Stimulated activated CD8-positive, alpha-beta memory T cell treated with anti-CD3 and anti-CD28 coated beads, Interleukin-4, amount 100 ng/mL, for 24 hours (primary cell): ENCODE results near the gene TJAP1.
"Not testable (repeated sequence)": the region's sequence is repeated elsewhere in the genome, so short reads cannot be mapped to it uniquely, and the experiment has no call there.

ENCODE experiments used
- DNase-seq: peaks from one replicate; pipeline ENCODE4 v3.0.0-alpha.2; 2020; ENCODE audit warnings: low read depth

TJAP1 gene

DNA sequence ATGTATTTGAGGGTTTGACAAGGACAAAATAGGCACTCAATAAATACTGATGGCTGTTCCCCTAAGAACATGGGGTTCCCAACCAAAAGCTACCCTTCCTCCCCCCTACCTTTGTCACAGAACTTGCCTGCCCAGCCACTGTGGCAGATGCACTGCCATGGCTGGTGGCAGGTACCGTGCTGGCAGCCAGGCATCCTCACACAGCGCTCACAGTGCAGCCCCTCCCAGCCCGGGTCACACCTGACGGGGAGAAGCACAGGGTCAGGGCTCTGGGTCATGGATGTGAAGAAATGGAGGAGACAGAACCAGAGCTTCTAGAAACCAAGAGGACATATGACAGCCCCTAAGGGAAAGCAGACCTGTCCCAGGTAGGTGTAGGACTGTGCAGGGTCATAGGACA lies 24.5 kb upstream of the TJAP1 start:
- no peak for DNase-seq

DNA sequence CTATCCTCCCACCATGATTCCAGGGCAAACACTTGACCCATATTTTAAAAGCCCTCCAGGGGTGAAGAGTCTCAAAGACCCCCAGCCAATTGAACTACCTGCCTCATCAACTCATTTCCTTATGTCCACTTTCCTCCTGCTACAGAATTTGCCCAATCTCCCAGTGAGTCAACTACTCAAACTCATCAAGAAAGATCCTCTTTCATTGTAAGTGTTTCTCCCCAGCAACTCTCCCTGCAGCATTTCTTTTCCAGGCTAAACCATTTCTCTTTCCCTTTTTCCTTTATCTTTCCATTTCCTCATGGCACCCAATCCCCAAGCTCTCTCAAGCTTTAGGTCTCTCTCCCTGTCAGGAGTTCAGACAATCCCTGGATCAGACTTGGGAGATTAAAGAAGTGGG lies 23.5 kb upstream of the TJAP1 start:
- no peak for DNase-seq

DNA sequence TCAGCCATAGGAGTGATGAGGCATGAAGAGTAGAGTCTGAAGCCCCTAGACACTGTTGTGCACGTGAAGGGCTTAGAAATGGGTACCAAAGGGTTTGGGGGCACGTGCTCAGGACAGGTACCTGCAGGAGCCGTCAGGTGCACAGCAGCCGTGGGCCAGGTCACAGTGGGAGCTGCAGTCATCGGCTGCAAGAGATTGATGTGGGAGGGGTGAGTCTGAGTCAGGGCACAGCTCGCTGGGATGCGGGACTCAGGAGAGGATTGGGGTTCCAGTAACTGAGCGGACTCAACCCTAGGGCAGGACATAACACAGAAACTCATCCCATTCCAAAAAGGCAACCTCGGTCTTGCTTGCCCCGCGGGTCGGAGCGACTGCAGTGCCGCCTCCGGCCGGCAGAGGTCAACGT lies 23.1 kb upstream of the TJAP1 start:
- no peak for DNase-seq

DNA sequence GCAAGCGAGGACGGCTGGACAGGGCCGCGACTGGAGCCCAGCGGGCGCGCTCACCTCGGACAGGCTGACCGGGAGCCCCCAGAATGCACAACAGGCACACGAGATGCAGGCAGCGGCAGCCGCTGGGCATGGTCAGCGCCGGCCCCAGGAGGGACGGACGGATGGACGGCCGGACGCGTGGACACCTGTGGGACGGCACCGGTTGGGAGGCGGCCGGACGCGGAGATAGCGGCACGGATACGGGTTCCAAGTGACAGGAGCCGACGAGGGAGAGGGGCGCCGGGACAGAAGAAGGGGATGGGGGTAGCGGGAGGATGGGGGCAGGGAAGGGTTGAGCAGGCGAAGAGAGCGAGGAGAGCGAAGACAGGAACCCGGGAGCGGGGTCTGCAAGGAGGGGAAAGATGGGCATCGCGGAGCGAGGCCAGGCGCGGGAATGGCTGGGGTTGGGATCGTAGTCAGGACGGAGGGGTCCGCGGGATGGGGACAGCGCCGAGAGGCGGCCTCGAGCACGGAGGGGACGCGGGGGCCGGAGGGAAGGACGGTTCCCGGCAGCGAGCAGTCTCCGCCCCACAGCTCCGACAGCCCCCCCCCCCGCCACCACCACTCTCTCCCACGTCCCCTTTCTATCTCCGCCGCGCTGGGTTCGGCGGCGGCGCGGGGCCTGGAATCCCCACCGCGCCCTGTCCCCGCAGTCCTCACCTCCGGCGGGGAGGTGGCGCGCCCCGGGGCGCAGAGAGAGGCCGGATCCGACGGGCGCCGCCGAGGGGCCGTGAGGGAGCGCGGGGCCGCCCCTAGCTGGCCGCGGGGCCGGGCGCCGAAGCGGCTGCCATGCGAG lies 22.5 kb upstream of the TJAP1 start:
- peak; percentile 61 for DNase-seq

DNA sequence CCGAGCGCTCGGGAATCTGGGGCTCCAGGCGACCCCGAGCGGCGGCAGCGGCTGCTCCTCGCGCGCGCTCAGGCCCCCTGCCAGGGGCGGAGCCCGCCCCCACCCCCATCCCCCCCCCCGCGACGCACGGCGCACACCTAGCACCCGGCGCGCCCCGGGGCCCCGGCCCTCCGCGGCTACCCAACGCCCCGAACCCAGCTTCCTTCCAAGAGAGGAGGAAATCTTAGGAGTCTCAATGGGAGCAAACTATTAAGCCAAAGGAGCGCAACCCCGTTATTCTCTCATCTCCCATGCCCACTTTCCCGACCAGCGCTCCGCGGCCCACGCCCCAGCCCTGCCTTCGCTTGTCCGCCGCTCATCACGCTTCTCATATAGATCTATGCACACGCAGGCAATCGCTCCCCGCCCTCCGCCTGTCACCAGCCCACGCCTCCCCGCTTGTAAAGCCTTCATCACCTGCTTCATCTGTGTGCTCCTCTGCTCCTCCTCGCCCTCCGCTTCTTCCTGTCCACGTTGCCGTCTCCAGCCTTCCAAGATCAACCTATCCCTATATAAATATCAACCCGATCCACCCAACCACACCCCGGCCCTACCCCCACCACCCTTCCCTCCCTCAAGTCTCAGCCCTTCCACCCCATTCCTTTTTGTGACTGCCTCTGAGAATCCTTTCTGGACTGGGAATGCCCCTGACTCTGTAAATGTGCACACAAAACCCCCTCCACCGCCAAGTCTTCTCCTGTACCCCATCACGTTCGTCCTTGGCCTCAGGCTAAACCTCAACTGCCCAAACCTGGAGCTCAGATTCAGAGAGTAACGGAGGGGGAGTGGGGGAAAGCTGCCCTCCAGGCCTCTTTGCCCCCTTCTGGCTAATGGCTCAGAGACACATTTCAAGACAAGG lies 21.6 kb upstream of the TJAP1 start, which contains the start of gene DLK2:
DLK2 (minus strand) TSS at position 18 of the 898 bp plus-strand sequence. CDS start 723 bp downstream, outside the sequence.
- peak; percentile 32 for DNase-seq

DNA sequence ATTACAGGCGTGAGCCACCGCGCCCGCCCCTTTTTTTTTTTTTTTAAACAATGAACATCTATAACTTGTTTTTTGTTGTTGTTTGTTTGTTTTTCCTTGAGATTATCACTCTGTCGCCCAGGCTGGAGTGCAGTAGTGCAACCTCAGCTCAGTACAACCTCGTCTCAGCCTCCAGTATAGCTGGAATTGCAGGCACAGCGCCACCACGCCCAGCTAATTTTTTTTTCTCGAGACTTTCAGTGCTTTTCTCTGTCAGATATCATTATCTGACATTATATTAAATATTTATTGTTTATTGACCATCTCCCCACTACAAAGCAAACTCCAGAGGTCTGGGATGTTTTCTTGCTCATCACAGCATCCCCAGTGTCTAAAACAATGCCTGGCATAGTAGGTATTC lies 19.7 kb upstream of the TJAP1 start:
- DNase-seq, result no peak

DNA sequence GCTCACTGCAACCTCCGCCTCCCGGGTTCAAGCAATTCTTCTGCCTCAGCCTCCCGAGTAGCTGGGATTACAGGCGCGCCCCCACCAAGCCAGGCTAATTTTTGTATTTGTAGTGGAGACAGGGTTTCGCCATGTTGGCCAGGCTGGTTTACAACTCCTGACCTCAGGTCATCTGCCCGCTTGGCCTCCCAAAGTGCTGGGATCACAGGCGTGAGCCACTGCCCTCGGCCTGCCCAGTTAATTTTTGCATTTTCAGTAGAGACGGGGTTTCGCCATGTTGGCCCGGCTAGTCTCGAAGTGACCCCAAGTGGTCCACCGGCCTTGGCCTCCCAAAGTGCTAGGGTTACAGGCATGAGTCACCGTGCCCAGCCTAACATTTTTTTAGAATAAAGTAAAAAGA lies 19.2 kb upstream of the TJAP1 start:
- DNase-seq, result not testable (repeated sequence)

DNA sequence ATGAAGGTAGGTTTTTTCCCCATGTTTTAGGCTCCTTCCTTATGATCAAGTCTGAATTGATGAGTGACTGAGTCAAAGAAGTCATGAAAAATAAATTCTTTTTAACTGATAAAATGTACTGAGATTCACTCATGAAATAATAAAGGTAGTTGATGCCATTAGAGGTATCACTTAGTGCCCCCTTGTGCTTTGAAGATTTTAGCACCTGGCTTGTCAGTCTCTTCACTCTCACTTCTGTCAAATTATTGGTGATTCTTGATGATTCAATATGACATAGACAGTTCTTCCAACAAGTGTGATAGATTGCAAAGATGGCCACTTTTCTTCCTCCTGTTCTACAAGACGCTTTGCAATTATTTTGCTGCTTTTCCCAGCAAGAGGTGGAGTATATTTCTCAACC lies 17.8 kb upstream of the TJAP1 start:
- no peak for DNase-seq

DNA sequence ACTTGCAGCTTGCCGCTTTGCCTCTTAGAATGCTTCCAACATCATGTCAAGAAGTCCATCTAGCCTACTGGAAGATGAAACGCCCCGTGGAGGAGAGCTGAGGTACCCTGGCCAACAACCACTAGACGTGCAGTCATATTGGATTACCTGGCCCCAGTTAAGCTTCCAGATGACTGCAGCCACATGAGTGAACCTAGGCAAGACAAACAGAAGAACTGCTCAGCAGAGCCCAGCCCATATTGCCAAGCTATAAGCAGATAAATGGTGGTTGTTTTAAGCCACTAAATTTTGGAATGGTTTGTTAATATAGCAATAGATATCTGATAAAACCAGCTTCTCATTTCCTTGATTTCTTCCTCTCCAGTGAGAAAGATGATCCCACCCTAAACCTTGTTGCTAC lies 17.3 kb upstream of the TJAP1 start:
- no peak for DNase-seq

DNA sequence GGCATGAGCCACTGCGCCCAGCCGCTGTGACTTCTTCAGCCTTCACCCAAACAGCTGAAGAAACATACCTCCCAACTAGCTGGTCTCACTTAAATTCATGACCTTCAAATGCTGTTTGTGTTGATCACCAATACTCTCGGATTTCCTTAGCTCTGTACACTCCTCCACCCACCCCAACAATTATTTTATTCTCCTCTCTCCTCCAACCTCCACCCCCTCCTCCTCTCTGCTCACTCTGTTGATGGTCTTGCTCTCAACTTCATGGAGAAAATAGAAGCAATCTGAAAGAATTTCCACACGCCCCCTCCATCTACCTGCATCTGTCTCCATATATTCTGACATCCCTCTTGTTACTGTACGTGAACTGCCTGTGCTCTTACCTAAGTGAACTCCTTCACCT lies 15.4 kb upstream of the TJAP1 start:
- DNase-seq, result no peak

DNA sequence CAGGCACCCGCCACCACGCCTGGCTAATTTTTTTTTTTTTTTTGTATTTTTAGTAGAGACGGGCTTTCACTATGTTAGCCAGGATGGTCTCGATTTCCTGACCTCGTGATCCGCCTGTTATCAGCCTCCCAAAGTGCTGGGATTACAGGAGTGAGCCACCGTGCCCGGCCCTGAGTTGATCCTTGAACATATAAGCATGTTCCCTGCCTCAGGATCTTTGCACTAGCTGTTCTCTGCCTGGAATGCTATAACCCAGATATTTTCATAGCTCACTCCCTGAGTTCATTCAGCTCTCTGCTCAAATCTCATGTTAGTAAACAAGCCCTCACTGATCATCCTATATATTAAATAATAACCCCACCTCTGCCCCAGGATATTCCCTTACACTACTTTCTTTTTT lies 13.0 kb upstream of the TJAP1 start:
- DNase-seq, result no peak

DNA sequence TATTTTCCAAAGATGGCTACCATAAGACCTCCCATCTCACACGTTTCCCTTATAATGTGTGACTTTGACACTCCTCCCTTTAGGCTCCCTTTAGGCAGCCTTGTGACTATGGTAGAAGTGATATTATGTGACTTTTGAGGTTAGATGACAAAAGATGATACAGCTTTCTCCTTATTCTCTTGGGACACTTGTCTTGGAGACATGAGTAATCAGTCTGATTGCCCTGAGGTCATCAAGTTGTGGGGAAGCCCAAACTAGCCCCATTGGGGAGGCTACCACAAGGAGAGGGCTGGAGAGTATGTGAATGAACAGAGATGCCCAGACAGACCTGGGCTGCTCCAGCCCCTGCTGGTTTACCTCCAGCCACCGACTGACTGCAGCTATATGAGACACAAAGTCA lies 11.4 kb upstream of the TJAP1 start:
- DNase-seq, result no peak

DNA sequence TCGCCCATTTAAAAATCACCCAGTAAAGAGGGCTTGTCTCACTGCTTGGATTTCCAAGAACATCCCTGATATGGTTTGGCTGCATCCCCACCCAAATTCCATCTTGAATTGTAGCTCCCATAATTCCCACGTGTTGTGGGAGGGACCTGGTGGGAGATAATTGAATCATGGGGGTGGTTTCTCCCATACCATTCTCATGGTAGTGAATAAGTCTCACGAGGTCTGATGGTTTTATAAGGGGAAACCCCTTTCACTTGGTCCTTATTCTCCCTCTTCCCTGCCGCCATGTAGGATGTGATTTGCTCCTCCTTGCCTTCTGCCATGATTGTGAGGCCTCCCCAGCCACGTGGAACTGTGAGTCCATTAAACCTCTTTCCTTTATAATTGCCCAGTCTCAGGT lies 10.1 kb upstream of the TJAP1 start:
- not testable (repeated sequence) for DNase-seq

DNA sequence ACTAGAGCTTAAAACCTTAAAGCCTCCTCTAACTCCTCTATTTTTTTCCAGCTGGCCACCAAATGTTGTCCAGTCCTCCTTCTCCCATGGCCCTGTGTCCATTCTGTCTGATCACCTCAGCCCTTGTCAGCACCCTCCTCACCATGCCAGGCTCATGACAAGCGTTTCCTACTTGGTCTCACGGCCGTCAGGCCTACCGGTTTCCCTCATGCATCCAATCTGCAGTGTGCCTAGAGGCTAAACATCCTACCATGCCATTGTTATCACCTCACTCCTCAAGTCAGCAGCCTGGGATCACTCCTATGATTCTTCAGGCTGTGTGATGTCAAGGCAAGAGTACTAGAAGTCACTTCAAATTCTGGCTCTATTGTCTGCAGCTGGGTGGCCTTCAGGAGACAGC lies 9.6 kb upstream of the TJAP1 start:
- no peak for DNase-seq

DNA sequence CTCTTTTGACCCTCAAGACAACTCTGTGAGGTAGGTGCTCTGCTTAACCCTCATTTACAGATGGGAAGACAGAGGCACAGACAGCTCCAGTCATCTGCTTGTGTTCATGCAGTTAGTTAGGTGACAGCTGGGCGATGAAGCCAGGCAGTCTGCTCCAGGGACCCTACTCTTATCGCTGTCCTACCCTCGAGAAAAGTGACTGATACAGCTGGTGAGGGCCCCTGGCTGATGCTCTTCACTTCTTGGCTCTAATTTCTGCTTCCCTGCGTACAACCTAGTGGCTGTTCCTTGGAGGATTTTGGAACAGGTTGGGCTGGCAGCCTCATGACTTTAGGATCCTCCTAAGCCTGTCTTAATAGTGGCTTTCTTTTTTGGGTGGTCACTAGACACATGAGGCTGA lies 9.1 kb upstream of the TJAP1 start:
- DNase-seq, result no peak

DNA sequence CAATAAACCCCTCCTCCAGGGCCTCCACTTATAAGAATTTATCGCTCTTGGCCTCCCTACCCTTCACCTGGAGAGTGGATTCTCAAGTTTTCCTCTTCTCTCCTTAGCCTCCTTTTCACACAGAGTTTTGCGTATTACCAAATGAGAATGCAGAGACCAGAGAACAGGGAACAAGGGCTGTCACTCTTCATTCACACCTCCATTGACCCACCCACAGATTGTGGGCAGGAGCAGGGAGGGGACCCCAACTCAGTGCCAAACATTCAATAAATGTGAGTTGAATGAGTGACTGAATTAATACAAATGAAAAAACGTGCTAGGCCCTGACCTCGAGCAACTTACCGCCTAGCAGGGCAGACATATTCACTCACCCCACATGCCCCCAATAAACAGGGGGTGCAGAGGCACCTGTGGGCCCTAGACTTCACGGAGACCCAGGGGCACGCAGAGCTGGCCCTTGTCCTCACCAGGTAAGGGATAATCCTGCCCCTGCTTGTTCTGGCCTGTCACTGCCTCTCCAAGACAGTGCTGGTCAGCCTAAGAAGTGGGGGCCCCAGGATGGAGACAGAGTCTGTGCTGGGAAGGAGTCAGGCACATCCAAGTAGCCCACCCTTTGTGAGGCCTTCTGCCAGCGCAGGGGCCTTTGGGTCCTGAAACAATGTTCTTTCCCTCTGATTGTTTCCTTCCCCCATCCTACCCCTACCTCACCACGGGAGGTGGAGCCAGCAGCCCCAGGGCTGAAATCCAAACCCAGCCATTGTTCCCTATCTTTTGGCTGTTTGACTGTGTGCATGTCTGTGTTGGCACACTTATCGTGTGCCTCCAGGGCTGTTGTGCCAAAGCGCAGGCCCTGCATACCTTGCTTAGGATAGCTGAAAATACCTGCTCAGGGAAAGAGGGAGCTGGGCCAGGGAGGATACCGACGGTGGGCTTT lies 8.4 kb upstream of the TJAP1 start:
- DNase-seq, result no peak

DNA sequence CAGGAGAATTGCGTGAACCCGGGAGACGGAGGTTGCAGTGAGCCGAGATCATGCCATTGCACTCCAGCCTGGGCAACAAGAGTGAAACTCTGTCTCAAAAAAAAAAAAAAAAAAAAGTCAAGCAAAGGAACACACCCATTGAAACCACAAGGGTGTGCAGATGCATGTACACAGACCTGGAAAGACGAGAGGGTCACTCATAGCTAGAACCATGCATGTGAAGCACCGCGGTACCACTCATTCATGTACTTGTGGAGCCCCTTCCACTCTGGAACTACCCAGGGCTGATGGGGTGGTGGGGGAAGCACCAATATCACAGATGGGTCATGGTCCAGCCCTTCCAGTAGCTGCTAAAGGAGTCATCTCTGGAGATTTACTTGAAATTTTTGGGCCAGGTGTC lies 7.4 kb upstream of the TJAP1 start:
- DNase-seq, result no peak

DNA sequence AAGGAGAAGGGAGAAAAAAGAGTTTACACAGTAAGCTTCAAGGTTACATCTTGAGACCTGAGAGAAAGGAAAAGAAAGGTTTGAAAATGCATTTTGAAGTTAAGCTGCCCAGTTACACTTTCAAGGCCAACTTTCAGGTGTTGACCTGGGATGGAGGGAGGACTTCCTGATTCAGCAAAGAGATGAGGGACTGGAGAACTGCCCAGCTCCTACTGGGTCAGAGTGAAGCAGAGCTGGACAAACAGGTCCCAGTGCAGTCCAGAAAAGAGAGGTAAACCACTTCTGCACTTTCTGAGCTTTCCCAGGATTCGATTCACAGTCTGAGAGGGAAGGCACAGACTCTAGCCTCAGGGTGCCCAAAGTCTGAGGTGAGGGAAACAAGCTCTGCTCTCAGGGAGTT lies 6.0 kb upstream of the TJAP1 start:
- no peak for DNase-seq

DNA sequence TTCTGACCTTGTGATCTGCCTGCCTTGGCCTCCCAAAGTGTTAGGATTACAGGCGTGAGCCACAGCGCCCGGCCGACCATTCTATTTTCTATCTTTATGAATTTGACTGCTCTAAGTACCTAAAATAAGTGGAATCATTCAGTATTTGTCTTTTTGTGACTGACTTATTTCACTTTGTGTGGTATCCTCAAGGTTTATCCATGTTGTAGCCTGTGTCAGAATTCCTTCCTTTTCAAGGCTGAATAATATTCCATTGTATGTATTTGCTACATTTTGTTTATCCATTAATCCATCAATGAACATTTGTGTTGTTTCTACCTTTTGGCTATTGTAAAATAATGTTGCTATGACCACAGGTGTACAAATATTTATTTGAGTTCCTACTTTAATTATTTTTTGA lies 4.9 kb upstream of the TJAP1 start:
- DNase-seq, result no peak

DNA sequence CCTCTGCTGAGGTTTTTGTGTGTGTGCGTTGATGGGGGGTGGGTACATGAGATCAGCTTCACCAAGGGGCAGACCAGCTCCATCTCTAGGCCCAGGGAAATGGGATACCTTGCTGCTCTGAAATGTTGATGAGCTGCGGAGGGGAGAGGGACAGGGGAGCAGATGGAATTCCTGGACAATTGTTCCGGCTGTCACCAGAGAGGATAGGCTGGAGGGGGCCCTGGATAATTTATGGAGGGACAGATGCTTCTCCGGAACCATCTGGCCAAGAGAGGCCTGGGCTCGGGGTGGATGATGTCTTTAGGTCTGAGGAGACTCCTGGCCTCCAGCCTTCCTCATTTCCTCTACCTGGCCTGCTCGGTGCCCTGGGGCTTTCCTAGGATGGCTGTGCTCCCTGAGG lies 1.9 kb upstream of the TJAP1 start:
- DNase-seq, result no peak

DNA sequence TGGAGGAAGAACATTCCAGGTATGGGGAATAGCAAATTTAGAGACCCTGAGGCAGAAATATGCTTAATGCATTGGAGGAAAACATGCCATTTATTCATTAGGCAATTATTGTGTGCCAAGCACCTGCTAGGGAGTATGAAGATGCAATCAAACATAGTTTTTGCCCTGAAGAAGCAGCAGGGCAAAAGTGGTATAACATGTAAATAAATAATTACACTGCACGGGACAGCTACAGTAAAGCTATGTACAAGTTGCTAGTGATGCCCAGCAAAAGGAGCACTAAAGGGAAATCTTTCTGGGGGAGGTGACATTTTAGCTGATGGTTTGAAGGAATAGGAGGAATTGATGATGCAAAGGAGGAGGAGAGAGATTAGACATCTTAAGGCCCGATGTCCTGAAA lies 624 bp upstream of the TJAP1 start:
- DNase-seq, result no peak

DNA sequence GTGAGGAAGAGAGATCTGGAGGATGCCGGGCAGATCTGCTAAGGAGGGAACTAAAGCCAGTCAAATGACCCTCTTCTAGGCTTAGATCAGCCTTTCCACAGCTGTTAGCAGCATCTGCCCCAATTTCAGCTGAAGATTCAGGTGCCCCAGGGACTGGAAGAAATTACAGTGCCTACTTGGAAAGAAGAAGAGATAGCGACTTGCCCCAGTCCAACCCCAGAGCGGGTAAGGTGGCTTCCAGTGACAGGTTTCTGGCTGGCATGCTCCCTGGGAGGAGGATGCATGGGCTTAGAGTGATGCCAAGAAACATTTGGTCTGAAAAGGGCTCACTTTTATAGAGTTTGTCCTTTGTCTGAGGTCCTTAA lies 620 bp downstream of the TJAP1 start:
- no peak for DNase-seq
